ENCODE measurements around the gene FAU. TPM values are rescaled to one million over a fixed set of nuclear protein-coding genes. Genes with fewer than 3 reads are reported as not detected.
A peak's percentile ranks its signal among the peaks of the same experiment; 100 is the strongest.

The FAU gene
- total and polyA plus RNA-seq, 9 of the 15 experiments (the other 6 are each of a cell fraction or from before 2014, with no cell fraction given) = 433 to 1,827 (median 942) TPM

GRCh38 chr11:65084598-65085375, 37.1 kb downstream of the FAU start:
- Histone ChIP-seq H3K9me1 (ENCODE audit: control insufficient read depth, insufficient read depth, low read length) (no peaks in the 10 kb centered on the region), H2AFZ (ENCODE audit: low read depth, low read length) (peak overlapping the region; percentile 89), H3K27ac (ENCODE audit: extremely low read depth, low read depth, low read length) (peak overlapping the region; percentile 90), H3K4me2 (ENCODE audit: insufficient read depth, low read length) (peak overlapping the region; percentile 98), H3K79me2 (ENCODE audit: control insufficient read depth, insufficient read depth, low read length) (peaks cover 51% of the 10 kb centered on the region), H3K9me3 (replicated peaks; ENCODE audit: control insufficient read depth, insufficient read depth, low read depth, low read length) (no peaks in the 10 kb centered on the region), H3K4me3 (peak overlapping the region; percentile 81), H4K20me1 (replicated peaks; ENCODE audit: control insufficient read depth, insufficient read depth, low read length) (no peaks in the 10 kb centered on the region; the same call in 1 of the 2 replicates), H3K4me1 (replicated peaks in 1 of 2; ENCODE audit: control insufficient read depth in 2 of 2, insufficient read depth in 2 of 2, low read length in 2 of 2) (peaks cover 16 to 20% of the 10 kb centered on the region in 2 experiments), H3K27me3 (ENCODE audit: control insufficient read depth in 2 of 2, insufficient read depth in 2 of 2, low read length in 2 of 2) (no peaks in the 10 kb centered on the region; a peak in 1 of 5 replicates), H3K36me3 (ENCODE audit: control insufficient read depth, insufficient read depth, low read length) (peaks cover 78% of the 10 kb centered on the region), H3K9ac (ENCODE audit: insufficient read depth in 1 of 2, low read depth in 2 of 2, low read length in 2 of 2) (peak overlapping the region; percentile 96)
- POLR2A ChIA-PET = interaction anchor here (0.6 to 1.5 kb wide), 13 partner anchors 9 to 285 kb away, joined by 3 to 7 read pairs (median 4); partner anchors contain the start of genes TM7SF2 and ZNHIT2
- intact Hi-C loops (cut with micrococcal nuclease) (loop anchor here (5.0 kb wide), 1 partner anchor 57 kb away; the partner anchor contains the start of gene SNX15), in situ Hi-C loops (cut with MboI) (no loop called here)
- CTCF ChIA-PET (ENCODE audit: low intra/inter-chr PET ratio) = interaction anchor here (1.4 kb wide), 1 partner anchor 72 kb away, joined by 3 read pairs; no protein-coding TSS in a partner anchor
- DNase-seq (ENCODE audit: extremely low read depth in 1 of 4, low spot score in 3 of 4) = no peak
- BruUV-seq (replicated peaks) = TSS peak; percentile 72
- no peak for FAIRE-seq
- WGBS (ENCODE audit: insufficient coverage, low coverage, missing lambda C conversion rate) = 25% methylated on average over 23 of the region's 23 CpGs
- peak; percentile 16 for ATAC-seq
- TF ChIP-seq ZBTB1 (CRISPR knock-in tag; IDR thresholded peaks at IDR 0.05; ENCODE audit: borderline replicate concordance, low read depth) (peak; percentile 27; the same call in 1 of the 2 replicates), SAP30 (IDR thresholded peaks at IDR 0.05; ENCODE audit: borderline replicate concordance, insufficient read depth, low read depth, low read length, poor library complexity, severe bottlenecking) (no peak), KDM2B (CRISPR knock-in tag; IDR thresholded peaks at IDR 0.05) (no peak), HNRNPK (IDR thresholded peaks at IDR 0.05; ENCODE audit: low read depth, low read length, poor library complexity, severe bottlenecking) (no peak), ZNF511 (CRISPR knock-in tag; IDR thresholded peaks at IDR 0.05) (no peak), E2F3 (CRISPR knock-in tag; IDR thresholded peaks at IDR 0.05) (no peak), NFYB (IDR thresholded peaks at IDR 0.05; ENCODE audit: extremely low read depth, insufficient read length) (peak; percentile 9), MXD1 (CRISPR knock-in tag; IDR thresholded peaks at IDR 0.05; ENCODE audit: borderline replicate concordance, poor library complexity, severe bottlenecking) (no peak), PRPF4 (IDR thresholded peaks at IDR 0.05; ENCODE audit: insufficient read depth, low read depth, low read length, poor library complexity, severe bottlenecking) (no peak), FOXA3 (CRISPR knock-in tag; conservative IDR thresholded peaks at IDR 0.05 in 1 of 2, IDR thresholded peaks at IDR 0.05 in 1 of 2) (0 out of 4 replicates have a peak, but pooled peaks of 1 of the 2 experiments have one; percentile 14), RFX1 (IDR thresholded peaks at IDR 0.05) (no peak), USF1 (CRISPR knock-in tag; IDR thresholded peaks at IDR 0.05) (peak; percentile 32; the same call in 1 of the 2 replicates), KAT7 (CRISPR knock-in tag; IDR thresholded peaks at IDR 0.05; ENCODE audit: borderline replicate concordance) (0 out of 2 replicates have a peak, but pooled peaks have one; percentile 43), STAT6 (CRISPR knock-in tag; IDR thresholded peaks at IDR 0.05) (no peak)
